HG02588 (cell line): ENCODE measurements around the gene MACROD2.

Experiments used
- ATAC-seq: cut with Tn5 transposase; IDR thresholded peaks from one replicate; pipeline ENCODE4 v1.9.1; 2021; ENCODE audit warnings: mild to moderate bottlenecking, moderate library complexity; ENCODE audit not compliant: unreplicated experiment

The MACROD2 gene

DNA sequence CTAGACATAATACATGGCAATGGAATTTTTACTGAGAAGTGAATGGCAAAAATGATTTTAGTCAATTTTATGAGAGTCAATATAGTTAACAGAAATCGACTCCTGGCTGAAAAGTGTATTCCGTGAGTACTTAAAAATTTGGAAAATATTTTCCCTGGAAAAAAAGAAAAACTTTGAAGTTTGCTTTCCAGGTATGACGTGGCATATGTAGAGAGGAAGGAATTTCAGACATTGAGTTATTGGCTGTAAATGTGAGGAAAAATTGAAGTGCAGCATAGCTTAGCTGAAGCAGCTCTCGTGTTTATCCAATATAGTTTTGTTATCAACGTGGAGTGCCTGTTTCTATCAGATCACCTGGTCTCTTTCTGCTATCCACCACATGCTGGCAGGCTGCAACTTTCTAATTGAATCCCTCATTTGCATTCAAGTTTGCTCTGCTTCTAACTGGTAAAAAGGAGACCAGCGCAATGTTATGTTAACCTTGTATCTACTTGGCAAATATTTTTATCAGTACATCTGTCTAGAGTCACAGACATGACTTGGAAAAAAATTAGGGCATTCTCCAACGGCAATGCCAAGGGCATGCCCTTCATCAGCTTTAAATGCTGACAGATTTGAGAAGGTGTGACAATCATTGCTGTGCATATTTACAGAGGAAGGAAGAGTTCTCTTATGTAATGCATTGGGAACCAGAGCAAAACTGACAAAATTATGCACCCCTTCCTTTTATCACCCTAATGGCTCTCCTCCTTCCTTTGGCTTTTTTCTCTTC is 1444.9 kb downstream of the MACROD2 start:
- no peak for ATAC-seq

DNA sequence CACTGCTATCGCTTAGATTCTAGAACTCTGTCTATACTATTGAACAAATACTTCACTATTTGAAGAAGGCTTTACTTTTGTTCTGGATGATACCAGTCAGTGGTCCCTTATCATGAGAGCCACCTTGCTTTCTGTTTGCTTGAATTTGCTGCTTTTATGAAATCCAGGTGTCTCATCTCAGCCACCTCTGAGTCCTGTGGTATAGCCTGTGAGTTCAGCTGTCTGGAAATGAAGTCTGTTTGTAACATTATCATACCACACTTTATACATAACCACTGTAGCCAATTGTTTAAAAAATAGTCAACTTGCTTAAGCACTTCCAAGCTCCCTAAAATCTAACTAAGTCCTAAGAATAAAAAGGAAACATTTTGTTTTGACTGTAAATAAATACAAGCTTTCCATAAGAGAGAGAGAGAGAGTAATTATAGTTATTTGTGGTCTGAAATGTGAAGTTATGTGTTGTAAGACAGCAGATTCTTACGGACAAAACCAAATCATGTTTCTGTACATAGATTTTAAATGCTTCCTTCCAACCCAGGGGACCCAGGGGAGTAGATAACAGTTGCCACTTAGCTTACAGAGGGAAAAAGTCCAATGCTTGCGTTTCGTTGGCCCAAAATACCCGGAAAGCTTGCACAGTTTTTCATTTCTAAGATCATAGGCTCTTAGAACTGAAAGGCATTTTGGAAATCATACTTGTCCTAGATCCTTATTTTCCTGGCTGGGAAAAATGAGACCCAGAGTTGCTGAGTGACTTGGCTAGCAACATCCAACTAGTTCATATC is 1449.9 kb downstream of the MACROD2 start:
- no peak for ATAC-seq

DNA sequence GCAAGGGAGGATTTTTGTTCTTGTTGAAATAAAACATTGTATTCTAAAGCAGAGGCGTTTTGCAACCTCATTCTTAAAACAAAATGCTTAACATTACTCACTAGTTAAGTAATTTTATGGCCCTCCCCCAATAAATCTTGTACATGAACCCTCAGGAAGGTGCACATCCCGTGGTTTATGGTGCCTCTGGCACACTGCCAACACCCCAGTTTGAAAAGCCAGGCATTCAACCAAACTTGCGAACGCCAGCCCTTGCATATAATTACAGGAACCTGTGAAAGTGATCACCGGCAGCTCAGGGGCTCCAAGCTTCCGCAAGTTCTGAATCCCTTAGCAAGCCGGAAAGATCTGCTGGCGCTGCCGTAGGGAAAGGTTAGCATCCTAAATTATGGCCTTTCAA is 1451.1 kb downstream of the MACROD2 start:
- ATAC-seq = no peak

DNA sequence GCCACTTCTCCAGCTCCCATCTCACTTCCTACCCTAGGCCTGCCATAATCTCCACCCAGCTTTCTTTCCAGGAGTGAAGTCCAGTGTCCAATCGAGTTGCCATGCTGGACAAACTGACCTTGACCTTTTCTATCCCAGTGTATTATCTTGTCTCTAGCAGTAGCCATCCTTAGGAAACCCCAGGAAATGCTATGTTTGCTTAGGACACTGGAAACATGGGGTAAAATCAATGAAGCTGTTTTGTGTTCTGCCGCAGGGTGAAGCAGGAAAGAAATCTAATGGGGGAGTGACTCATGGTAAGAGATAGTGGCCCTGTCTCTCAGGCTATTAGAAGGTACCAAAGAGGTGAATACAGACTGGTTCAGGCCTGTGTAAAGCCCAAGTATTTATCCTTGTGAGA is 1452.2 kb downstream of the MACROD2 start:
- no peak for ATAC-seq

DNA sequence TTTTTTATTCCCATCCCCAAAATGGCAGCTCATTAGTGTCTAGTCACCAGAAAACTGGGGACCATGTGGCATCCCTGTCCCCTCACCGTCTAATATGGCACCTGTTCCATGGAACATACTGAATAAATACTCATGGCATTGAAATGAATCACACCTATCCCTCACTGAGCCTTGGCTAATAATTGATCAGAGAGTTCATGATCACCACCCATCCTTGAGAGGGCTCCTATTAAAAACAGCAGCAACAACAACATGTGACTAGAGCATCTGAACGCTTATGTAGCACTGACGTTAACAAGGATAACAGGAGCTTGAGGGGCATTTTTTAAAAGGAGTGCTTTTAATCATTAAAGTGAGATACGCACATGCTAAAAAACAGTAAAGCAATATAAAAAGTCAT is 1453.7 kb downstream of the MACROD2 start:
- no peak for ATAC-seq

DNA sequence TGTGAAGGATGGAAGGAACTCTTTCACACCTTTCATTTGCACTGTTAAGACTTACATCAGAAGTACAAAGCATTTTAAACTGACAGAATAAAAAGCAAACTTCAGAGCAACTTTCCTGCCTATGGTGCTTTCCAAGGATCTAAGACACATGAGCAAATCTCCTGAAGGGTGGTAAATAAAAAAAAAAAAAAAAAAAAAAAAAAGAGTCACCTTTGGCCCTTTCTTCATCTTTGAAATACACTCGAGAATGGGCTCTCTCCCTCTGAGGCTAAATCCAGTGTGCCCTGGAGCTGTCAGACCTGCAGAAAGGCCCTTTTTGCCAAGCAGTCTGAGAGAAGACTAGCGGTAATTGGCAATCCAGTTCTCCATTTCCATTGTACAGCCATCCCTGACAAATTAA is 1455.9 kb downstream of the MACROD2 start:
- no peak for ATAC-seq

DNA sequence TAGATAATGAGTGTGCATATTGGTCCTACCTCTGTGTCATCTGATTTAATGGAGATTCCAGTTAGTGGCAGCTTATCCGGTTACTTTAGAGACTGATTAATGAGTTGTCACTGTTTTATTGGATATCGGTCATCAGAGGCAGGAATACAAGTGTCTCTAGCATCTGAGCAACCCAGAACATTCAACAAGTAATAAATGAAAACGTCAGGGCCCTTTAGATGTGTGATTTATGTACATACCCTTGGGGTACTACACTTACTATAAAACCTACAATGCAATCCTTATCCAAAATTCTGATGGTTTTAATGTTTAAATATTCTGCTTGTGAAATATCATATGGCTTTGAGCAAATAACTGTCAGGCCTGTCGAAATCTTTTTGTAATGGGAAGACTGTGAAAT is 1460.0 kb downstream of the MACROD2 start:
- ATAC-seq = no peak

DNA sequence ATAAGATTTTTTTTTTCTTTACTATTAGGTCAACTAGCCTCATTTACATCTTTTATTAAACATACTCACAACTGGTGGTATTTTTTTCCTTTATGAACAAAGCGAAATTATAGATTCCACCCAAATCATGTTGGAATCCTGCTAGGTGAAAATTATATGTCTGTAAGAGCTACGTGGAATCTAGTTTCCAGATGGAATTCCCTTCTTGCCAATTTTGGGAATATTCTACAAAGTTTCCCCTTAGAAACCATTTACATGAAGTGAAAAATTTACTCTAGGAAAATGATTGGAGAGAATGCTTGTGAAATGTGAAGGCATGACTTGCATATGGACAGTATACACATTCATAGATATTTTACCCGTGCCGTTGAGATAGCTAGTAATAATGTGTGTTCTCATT is 1466.6 kb downstream of the MACROD2 start:
- ATAC-seq = no peak

DNA sequence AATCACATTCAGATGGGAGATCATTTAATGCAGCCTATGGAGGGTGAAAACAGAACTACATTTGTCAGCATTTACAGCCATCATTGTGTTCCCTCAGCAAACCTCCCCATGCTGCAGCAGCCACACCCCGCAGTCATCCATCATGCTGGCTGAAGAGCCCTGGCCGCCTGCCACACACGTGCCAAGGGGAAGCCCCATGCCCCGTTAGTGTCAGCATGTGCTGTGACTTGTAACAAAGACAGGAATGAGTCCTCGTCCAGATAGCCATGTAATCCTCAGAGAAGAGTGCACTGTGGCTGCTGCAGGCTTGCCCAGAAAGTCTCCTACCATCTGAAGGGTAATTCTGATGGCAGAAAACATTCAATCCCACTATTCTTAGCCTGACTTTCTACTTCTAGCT is 1480.2 kb downstream of the MACROD2 start:
- ATAC-seq = no peak

DNA sequence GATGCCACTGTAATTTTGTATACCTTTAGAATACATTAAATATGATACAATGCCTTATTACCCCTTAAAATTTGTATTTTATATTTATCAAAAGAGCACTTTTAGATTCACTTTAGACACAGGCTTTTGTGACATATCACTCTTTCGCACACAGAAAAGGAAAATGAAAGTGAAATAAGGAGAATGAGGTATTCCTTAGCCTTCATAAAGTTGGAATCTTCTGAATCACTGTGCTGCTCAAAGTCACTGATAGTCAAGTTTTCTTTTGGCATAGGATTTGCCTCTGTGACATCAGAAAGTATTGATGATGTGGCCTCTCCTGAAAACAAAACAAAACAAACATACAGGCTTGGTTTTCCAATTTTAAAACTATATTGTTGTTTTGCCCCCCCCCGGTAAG is 1480.9 kb downstream of the MACROD2 start:
- no peak for ATAC-seq

DNA sequence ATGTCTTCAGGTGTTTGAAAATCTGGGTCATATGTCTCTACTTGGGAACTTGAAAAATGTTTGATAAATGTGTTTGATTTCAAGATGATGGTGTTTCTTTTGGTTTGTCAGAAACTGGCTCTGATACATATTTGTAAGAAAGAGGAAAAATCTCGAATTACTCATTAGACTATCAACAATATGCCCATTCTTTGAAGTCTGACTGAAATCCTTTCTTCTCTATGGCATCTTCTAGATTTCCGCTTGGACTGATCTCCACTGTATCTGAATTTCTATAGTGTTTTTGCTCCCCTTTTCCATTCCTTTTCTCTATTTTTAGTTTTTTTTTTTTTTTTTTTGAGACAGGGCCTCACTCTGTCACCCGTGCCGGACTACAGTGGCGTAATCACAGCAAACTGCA is 1481.5 kb downstream of the MACROD2 start:
- no peak for ATAC-seq

DNA sequence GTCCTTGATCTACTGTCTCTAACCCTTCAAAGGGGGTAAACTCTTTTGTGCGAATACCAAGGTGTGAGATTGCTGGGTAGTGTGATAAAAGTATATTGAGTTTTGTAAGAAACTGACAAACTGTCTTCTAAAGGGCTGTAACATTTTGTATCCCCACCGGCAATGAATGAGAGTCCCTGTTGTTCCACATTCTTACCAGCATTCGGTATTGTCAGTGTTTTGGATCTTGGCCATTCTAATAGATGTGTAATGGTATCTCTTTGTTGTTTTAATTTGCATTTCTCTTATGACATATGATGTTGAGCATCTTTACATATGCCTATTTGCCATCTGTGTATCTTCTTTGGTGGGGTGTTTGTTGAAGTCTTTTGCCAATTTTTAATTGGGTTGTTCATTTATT is 1487.2 kb downstream of the MACROD2 start:
- no peak for ATAC-seq

DNA sequence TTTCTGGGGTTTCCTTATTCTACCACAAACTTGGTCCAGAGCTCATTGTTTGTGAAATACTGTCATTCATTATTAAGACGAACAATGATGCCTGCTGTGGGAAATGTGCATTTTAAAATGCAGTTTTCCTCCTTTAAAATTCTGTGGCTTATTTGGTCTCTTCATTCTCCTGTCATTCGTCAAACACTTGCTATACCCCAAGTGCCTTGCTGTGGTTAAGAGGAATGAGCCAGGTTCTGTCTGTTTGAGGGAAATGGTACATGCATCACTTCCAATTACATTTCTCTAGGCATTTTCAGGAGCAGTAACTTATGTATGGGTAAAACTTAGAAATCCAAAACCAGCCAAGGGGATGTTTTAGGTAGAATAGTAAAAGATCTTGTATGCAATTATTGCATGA is 1490.2 kb downstream of the MACROD2 start:
- ATAC-seq = no peak

DNA sequence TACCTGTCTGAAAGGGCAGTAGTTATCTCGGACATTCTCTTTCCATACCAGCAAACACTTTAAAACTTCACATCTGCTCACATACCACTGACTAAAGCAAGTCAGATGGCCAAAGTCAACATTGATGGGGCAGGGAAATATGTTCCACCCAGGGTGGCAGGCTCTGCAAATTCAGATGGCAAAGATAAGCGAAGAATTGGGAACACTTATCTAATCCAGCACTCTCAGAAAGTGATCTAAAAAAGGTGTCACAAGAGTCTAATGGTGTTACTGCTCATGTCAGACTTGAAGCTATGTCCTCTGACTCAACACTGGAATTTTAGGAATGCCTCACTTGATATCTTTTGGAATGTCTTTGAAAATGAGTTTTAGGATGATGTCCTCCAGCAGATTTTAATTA is 1491.7 kb downstream of the MACROD2 start:
- no peak for ATAC-seq

DNA sequence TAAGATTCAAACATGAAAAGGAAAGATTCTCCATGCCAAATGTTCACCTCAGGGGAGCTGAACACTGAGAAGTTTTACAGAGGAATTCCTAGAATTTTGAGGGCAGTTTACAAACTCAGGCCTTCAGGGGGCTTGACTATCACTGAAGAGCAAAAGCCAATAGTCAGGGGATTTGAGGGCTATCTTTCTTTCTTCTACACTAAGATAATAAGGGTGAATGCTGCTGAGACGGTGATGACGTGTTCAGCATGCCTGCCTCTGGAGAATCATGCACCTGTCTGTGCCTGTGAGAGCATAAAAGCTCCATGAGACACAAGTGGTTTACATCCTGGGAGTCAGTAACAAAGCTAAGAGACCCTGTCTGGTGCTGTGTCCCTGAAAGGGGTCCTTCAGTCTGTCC is 1492.4 kb downstream of the MACROD2 start:
- ATAC-seq = no peak

DNA sequence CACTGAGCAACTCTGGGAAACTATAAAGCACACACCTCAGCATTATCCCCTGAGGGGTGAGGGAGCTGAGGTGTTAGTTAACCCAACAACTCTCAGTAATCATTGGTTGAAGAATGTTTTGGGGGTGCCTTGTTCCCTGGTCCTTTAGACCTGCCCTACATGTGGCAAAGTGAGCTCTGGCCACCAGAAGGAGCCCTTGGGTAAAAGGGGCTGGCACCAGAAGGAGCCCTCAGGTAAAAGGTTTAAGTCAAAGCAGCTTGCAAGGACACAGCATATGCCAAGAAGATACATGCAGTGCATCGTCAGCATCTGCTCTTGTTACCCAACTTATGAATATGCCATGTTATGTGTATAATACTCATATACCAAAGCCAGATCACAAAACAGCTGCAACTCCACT is 1496.3 kb downstream of the MACROD2 start:
- ATAC-seq = no peak

DNA sequence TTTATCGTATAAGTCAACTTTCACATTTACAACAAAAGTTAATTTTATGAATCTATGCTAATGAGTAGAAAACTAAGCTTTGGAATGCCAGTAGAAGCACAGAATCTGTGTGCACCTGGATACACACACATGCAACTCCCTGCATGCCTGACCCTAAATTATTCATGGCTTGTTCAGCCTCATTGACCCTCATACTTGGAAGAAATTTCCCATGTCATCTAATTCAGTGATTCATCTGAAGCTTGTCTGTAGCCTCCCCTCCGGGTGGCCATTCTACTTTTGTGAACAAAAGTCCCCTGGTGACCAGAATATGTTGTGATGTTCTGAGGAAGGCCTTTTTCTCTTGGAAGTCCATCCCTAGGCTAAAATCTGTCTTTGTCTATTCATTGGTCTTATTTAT is 1499.5 kb downstream of the MACROD2 start:
- no peak for ATAC-seq

DNA sequence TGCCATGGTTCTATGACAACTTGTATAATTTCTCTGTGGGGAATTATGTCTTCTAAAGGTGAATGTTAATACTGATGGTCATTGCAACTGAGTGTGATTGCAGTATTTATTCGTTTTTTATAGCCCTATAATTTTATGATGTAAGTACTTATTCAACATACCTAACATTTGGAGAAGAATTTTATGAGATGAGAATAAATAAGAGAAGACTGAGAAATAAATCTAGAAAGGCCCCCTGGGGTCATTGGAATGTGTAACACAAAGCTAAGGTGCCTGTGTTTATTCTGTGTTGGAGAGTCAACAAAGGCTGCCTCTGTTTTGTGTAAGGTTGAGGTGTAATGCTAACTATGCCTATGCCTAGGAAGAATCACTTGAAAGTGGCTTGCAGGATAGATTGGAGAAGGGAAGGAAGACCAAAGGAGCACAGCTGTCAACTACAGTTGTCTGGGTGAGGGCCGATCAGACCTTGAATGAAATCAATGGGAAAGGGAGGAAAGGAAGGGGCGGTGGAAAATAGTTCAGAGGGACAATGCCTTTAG is 1501.3 kb downstream of the MACROD2 start:
- no peak for ATAC-seq

DNA sequence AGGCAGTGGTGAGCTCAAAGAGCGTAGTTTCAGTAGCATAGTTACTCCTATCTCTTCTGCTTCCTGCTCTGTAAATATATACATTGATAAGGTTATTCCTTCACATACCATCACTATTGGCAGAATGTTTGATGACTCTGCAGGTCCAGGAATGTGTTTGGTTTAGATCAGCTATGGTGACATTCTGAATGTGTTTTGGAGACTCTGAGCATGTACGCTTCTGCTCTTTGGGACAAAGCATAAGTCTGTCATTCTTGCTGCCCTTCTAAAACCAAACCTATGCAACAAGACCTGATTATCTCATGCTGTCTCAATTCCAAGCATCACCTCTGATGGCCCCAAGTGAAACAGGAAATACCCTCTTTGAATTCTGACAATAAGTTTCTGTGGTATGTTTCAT is 1503.6 kb downstream of the MACROD2 start:
- ATAC-seq = no peak

DNA sequence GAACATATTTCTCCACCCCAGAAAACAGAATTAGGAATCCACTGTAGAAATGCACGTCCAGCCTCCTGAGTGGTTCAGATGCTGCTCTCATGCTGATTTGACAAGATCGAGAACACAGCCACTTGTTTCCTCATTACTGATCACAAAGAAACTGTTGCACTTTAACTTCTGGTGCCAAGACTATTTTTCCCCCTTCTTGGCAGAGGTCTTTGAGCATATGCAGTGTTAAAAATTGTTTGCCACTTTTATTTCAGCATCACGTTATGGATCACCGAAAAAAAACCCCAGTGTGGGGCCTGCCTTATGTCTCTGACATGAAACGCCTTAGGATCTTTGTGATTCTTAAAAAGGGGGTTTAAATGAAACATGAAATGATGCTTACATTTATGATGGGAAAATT is 1511.0 kb downstream of the MACROD2 start:
- no peak for ATAC-seq

DNA sequence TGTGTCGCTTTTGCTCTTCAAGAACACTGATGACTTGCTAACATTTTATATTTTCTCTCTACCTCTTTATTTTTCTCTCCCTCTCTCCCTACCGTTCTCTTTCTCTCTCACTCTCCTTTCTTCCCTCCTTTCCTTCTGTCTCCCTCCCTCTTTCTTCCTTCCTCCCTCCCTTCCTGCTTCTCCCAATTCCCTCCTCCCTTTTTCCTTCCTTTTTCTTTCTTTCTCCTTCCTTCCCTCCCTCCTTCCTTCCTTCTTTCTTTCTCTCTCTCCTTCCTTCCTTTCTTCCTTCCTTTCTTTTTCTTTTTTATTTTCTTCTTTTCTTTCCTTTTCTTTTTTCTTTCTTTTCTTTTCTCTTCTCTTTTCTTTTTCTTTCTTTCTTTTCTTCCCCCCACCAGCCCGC is 1511.8 kb downstream of the MACROD2 start:
- ATAC-seq = no peak

DNA sequence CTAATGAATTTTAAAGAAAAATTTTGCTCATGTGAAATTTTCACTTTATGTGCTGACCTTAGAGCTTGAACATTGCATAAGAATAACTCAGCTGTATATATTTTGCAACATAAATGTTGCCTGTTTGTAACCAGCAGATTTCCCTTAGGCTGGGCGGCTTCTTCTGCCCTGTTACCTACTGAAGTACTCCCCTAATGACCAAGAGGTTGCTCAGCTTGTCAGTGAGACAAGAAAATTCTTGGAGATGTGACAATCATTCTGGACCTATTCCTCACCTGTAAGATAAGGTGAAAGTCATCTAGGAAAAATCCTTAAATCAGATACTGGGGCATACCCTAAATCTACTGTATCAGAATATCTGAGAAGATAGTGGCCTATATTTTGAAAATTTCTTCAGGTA is 1516.2 kb downstream of the MACROD2 start:
- no peak for ATAC-seq
